GM21515 (cell line): ENCODE data around the gene PDIA6.

Experiments used
- ATAC-seq: cut with Tn5 transposase; IDR thresholded peaks from one replicate; pipeline ENCODE4 v1.9.1; 2021; ENCODE audit not compliant: unreplicated experiment

PDIA6 gene

GRCh38 chr2:10812362-10813162, at the start of gene PDIA6:
TSS of gene PDIA6 (minus strand) at chr2:10812785. CDS start at chr2:10812696, 89 bp downstream.
- ATAC-seq = peak; percentile 93

- no peak for ATAC-seq
Measured at GRCh38 chr2:10862330-10862729, 49.7 kb upstream of the PDIA6 start.

- ATAC-seq = no peak
Measured at GRCh38 chr2:10861765-10862164, 49.2 kb upstream of the PDIA6 start.

GRCh38 chr2:10860814-10861325, 48.3 kb upstream of the PDIA6 start:
- no peak for ATAC-seq

GRCh38 chr2:10860081-10860813, 47.7 kb upstream of the PDIA6 start:
- ATAC-seq = no peak

- ATAC-seq = no peak
Measured at GRCh38 chr2:10859278-10859677, 46.7 kb upstream of the PDIA6 start.

GRCh38 chr2:10848541-10848940, 36.0 kb upstream of the PDIA6 start:
- ATAC-seq = no peak

- ATAC-seq = no peak
Measured at GRCh38 chr2:10847008-10847407, 34.4 kb upstream of the PDIA6 start.

- no peak for ATAC-seq
Measured at GRCh38 chr2:10846110-10846861, 33.7 kb upstream of the PDIA6 start.

- ATAC-seq = no peak
Measured at GRCh38 chr2:10845640-10846039, 33.1 kb upstream of the PDIA6 start.

- no peak for ATAC-seq
Measured at GRCh38 chr2:10844097-10844496, 31.5 kb upstream of the PDIA6 start.

- ATAC-seq = no peak
Measured at GRCh38 chr2:10842506-10842905, 29.9 kb upstream of the PDIA6 start.

- no peak for ATAC-seq
Measured at GRCh38 chr2:10841547-10842219, 29.1 kb upstream of the PDIA6 start.

GRCh38 chr2:10839813-10840212, 27.2 kb upstream of the PDIA6 start:
- ATAC-seq = no peak

- ATAC-seq = no peak
Measured at GRCh38 chr2:10838734-10839133, 26.1 kb upstream of the PDIA6 start.

GRCh38 chr2:10837298-10838266, 25.0 kb upstream of the PDIA6 start:
- no peak for ATAC-seq

- ATAC-seq = peak; percentile 72
Measured at GRCh38 chr2:10835052-10835970, 22.7 kb upstream of the PDIA6 start.

GRCh38 chr2:10834068-10834655, 21.6 kb upstream of the PDIA6 start:
- no peak for ATAC-seq
